Measurements from ENCODE around the gene DAND5.

Gene DAND5

GRCh38 chr19:12969292-12969988 lies at the start of gene DAND5:
Gene DAND5 (plus strand): TSS chr19:12969576. CDS start chr19:12969661, 85 bp downstream.
- no peak for DNase-seq (ENCODE audit: low read depth)

GRCh38 chr19:12921047-12921446 lies 48.3 kb upstream of the DAND5 start:
- no peak overlapping the region for H3K4me3 ChIP-seq (ENCODE audit: low read depth, low read length)
- DNase-seq (ENCODE audit: low read depth): no peak
- no peak for TF ChIP-seq CTCF (IDR thresholded peaks at IDR 0.05; ENCODE audit: low read depth, low read length, missing control alignments)

More at GRCh38 chr19:12969292-12969988, at the start of gene DAND5:
- no peak within 1 kb of the TSS for H3K4me3 ChIP-seq (ENCODE audit: low read depth, low read length)
- TF ChIP-seq CTCF (IDR thresholded peaks at IDR 0.05; ENCODE audit: low read depth, low read length, missing control alignments): no peak

- DNase-seq (ENCODE audit: low read depth): no peak
- no peak overlapping the region for H3K4me3 ChIP-seq (ENCODE audit: low read depth, low read length)
- TF ChIP-seq CTCF (IDR thresholded peaks at IDR 0.05; ENCODE audit: low read depth, low read length, missing control alignments): no peak
These were observed 46.4 kb upstream of the DAND5 start for GRCh38 chr19:12922959-12923358.

- H3K4me3 ChIP-seq (ENCODE audit: low read depth, low read length): no peak overlapping the region
- no peak for DNase-seq (ENCODE audit: low read depth)
- no peak for TF ChIP-seq CTCF (IDR thresholded peaks at IDR 0.05; ENCODE audit: low read depth, low read length, missing control alignments)
These were observed 44.6 kb upstream of the DAND5 start for GRCh38 chr19:12924621-12925310.

- DNase-seq (ENCODE audit: low read depth): no peak
- peak; percentile 16 for TF ChIP-seq CTCF (IDR thresholded peaks at IDR 0.05; ENCODE audit: low read depth, low read length, missing control alignments)
- no peak overlapping the region for H3K4me3 ChIP-seq (ENCODE audit: low read depth, low read length)
These were observed 39.3 kb upstream of the DAND5 start for GRCh38 chr19:12930002-12930645.

GRCh38 chr19:12932392-12933286 lies 36.7 kb upstream of the DAND5 start:
- H3K4me3 ChIP-seq (ENCODE audit: low read depth, low read length): peak overlapping the region; percentile 83
- no peak for TF ChIP-seq CTCF (IDR thresholded peaks at IDR 0.05; ENCODE audit: low read depth, low read length, missing control alignments)
- DNase-seq (ENCODE audit: low read depth): no peak

Data from GM12864 (cell line).